Measurements from ENCODE around the gene TP53TG5. TPM values are rescaled to one million over a fixed set of nuclear protein-coding genes. Genes with fewer than 3 reads are reported as not detected.
A peak's percentile ranks its signal among the peaks of the same experiment; 100 is the strongest.

The TP53TG5 gene
- total RNA-seq, 4 donors from 2014 or later: not detected

GRCh38 chr20:45373353-45374100 is 4.6 kb downstream of the TP53TG5 start:
- 2 to 6% methylated on average over 38 of the region's 38 CpGs for WGBS, 2 donors
- TF ChIP-seq CTCF (IDR thresholded peaks at IDR 0.05) (peak in 1 of 3 donors; percentile 81), POLR2A (IDR thresholded peaks at IDR 0.05) (no peak)
- peak; percentile 79 to 97 for DNase-seq (ENCODE audit: low spot score in 2 of 2)
- intact Hi-C loops (cut with DNase I; ENCODE audit: low total_unique reads): loop anchor here (5.0 kb wide), 2 partner anchors 51 to 64 kb away; no protein-coding TSS in a partner anchor
- peak overlapping the region; percentile 24 for H3K4me3 ChIP-seq (ENCODE audit: low read depth, poor library complexity, severe bottlenecking)

GRCh38 chr20:45372646-45373352 is 5.3 kb downstream of the TP53TG5 start:
- 37 to 47% methylated on average over 29 of the region's 30 CpGs for WGBS, 2 donors
- TF ChIP-seq POLR2A (IDR thresholded peaks at IDR 0.05) (no peak), CTCF (IDR thresholded peaks at IDR 0.05) (no peak)
- H3K4me3 ChIP-seq (ENCODE audit: low read depth, poor library complexity, severe bottlenecking): no peak overlapping the region
- intact Hi-C loops (cut with DNase I; ENCODE audit: low total_unique reads): loop anchor here (5.0 kb wide), 2 partner anchors 50 to 65 kb away; no protein-coding TSS in a partner anchor
- DNase-seq (ENCODE audit: low spot score in 2 of 2): peak in 1 of 2 donors; percentile 85

GRCh38 chr20:45372241-45372640 is 5.9 kb downstream of the TP53TG5 start:
- H3K4me3 ChIP-seq (ENCODE audit: low read depth, poor library complexity, severe bottlenecking): no peak overlapping the region
- intact Hi-C loops (cut with DNase I; ENCODE audit: low total_unique reads): loop anchor here (5.0 kb wide), 2 partner anchors 50 to 65 kb away; no protein-coding TSS in a partner anchor
- TF ChIP-seq CTCF (IDR thresholded peaks at IDR 0.05) (no peak), POLR2A (IDR thresholded peaks at IDR 0.05) (no peak)
- WGBS, 2 donors: 85 to 92% methylated on average over 10 of the region's 10 CpGs
- DNase-seq (ENCODE audit: low spot score in 2 of 2): peak in 1 of 2 donors; percentile 72

GRCh38 chr20:45370571-45371160 is 7.5 kb downstream of the TP53TG5 start:
- no peak for DNase-seq (ENCODE audit: low spot score in 2 of 2)
- intact Hi-C loops (cut with DNase I; ENCODE audit: low total_unique reads): loop anchor here (5.0 kb wide), 2 partner anchors 48 to 67 kb away; no protein-coding TSS in a partner anchor
- no peak overlapping the region for H3K4me3 ChIP-seq (ENCODE audit: low read depth, poor library complexity, severe bottlenecking)
- 92 to 93% methylated on average over 3 of the region's 3 CpGs for WGBS, 2 donors
- no peak for TF ChIP-seq CTCF (IDR thresholded peaks at IDR 0.05)
- TF ChIP-seq POLR2A (IDR thresholded peaks at IDR 0.05): no peak

GRCh38 chr20:45368221-45368980 is 9.7 kb downstream of the TP53TG5 start:
- 66 to 85% methylated on average over 6 of the region's 6 CpGs for WGBS, 2 donors
- H3K4me3 ChIP-seq (ENCODE audit: low read depth, poor library complexity, severe bottlenecking): no peak overlapping the region
- no peak for DNase-seq (ENCODE audit: low spot score in 2 of 2)
- intact Hi-C loops (cut with DNase I; ENCODE audit: low total_unique reads): no loop called here
- TF ChIP-seq CTCF (IDR thresholded peaks at IDR 0.05) (no peak), POLR2A (IDR thresholded peaks at IDR 0.05) (no peak)

All from lower leg skin (tissue), 4 donors.